ENCODE results near the gene AP4B1.

AP4B1 gene

DNA sequence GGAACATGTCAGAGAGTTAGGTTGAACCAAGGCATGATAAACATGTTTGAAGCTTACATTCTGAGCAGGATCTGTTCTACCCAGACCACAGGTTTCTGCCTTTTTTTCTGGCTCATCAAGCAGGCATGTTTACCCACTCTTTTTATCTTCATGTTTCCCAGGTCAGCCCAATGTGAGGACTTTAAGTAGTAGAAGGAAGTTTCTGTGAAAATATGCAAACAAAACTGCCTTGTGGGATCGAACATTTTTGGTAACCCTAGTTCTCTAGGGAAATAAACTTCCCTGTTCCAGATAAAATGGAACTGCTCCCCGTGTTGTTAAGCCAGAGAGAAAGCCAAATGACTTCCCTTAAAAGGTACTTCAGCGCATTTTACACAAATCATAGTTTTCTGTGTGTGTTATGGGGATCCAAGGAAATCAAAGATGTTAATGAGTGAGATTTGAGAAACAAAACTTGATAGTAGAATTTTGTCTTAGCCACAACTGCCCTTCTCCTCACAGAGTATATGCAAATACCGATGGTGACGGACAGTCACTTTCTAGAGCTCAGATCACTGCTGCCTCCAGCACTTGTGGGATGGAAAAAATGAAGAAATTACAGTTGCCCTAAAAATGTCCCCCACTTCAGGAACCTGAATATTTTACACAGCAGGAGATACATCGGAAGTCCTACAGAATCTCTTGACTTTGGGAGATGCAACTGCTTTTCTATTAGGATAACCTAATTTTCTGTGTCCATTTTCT lies 23.8 kb upstream of the AP4B1 start:
- CTCF ChIA-PET: interaction anchor here (0.7 to 5.9 kb wide), 9 partner anchors 10 to 168 kb away, joined by 3 to 35 read pairs (median 7); no protein-coding TSS in a partner anchor

DNA sequence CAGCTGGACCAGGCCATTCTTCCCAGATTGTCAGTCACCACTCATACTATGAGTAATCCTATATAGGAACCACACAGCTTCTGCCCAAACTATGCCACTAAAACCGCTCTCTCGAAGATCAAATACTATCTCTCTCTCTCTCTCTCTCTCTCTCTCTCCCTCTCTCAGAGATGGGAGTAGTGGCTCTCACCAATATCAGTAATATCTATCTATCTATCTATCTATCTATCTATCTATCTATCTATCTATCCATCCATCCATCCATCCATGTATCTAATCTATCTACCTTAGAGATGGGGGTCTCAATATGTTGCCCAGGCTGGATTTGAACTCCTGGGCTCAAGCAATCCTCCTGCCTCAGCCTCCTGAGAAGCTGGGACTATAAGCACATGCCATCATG lies 19.9 kb upstream of the AP4B1 start:
- TF ChIP-seq, protein P1, sequence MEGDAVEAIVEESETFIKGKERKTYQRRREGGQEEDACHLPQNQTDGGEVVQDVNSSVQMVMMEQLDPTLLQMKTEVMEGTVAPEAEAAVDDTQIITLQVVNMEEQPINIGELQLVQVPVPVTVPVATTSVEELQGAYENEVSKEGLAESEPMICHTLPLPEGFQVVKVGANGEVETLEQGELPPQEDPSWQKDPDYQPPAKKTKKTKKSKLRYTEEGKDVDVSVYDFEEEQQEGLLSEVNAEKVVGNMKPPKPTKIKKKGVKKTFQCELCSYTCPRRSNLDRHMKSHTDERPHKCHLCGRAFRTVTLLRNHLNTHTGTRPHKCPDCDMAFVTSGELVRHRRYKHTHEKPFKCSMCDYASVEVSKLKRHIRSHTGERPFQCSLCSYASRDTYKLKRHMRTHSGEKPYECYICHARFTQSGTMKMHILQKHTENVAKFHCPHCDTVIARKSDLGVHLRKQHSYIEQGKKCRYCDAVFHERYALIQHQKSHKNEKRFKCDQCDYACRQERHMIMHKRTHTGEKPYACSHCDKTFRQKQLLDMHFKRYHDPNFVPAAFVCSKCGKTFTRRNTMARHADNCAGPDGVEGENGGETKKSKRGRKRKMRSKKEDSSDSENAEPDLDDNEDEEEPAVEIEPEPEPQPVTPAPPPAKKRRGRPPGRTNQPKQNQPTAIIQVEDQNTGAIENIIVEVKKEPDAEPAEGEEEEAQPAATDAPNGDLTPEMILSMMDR (IDR thresholded peaks at IDR 0.05; ENCODE audit: control extremely low read depth, extremely low read depth, low read depth, missing control alignments): no peak
- CTCF ChIA-PET: interaction anchor here (0.9 to 1.4 kb wide), 3 partner anchors 11 to 422 kb away, joined by 3 to 4 read pairs (median 4); no protein-coding TSS in a partner anchor
- POLR2A ChIA-PET: interaction anchor here (0.9 kb wide), 1 partner anchor 14 kb away, joined by 3 read pairs; no protein-coding TSS in a partner anchor
- no peak for DNase-seq (ENCODE audit: extremely low spot score)

More for the DNA sequence above, 23.8 kb upstream of the AP4B1 start:
- POLR2A ChIA-PET: interaction anchor here (0.9 to 4.6 kb wide), 9 partner anchors 10 to 116 kb away, joined by 3 to 40 read pairs (median 3); partner anchors contain the start of genes AP4B1, DCLRE1B and RSBN1
- TF ChIP-seq, protein P1 (IDR thresholded peaks at IDR 0.05; ENCODE audit: control extremely low read depth, extremely low read depth, low read depth, missing control alignments): no peak
- peak; percentile 43 for DNase-seq (ENCODE audit: extremely low spot score)

DNA sequence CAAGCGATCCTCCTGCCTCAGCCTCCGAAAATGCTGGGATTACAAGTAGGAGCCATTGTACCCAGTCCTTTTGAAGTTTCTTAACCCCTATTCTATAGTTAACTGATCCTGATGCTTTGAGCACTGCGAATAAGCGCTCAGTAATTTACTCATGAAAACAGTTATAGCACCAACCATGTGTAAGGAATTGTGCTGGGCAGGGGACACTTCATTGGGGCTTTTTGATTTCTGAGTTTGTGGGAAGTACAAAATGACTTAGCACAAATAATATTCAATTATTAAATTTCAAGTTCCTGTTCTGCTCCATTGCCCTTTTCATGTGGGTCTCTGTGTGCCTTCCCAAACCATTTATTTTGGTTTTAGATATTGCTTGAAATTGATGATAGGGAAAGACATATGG lies 18.4 kb upstream of the AP4B1 start:
- ChIA-PET CTCF (no interaction called here), POLR2A (no interaction called here)
- TF ChIP-seq, protein P1 (IDR thresholded peaks at IDR 0.05; ENCODE audit: control extremely low read depth, extremely low read depth, low read depth, missing control alignments): no peak
- DNase-seq (ENCODE audit: extremely low spot score): no peak

DNA sequence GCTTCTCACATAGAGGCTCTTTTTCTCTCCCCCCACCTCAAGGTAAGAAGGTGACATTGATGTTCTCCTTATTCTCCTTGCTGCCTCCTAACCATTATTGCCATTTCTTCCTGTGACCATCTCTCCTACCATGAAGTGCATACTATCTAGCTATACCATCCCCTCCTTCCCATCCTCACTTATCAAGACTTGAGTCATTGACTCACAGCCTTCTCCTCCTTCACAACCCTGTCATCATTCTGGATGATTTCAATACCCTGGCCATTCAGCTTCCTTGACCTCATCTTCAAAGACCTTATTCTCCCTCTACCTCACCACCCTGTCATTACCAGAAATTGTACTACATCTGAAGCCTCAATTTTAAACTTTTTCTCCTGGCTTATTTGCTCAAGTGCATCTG lies 13.6 kb upstream of the AP4B1 start:
- ChIA-PET CTCF (interaction anchor here (0.9 to 6.5 kb wide), 5 partner anchors 11 to 429 kb away, joined by 3 to 35 read pairs (median 4); partner anchors contain the start of gene HIPK1), POLR2A (interaction anchor here (1.3 kb wide), 1 partner anchor 11 kb away, joined by 4 read pairs; the partner anchor contains the start of gene HIPK1)
- DNase-seq (ENCODE audit: extremely low spot score): no peak
- TF ChIP-seq, protein P1 (IDR thresholded peaks at IDR 0.05; ENCODE audit: control extremely low read depth, extremely low read depth, low read depth, missing control alignments): no peak

DNA sequence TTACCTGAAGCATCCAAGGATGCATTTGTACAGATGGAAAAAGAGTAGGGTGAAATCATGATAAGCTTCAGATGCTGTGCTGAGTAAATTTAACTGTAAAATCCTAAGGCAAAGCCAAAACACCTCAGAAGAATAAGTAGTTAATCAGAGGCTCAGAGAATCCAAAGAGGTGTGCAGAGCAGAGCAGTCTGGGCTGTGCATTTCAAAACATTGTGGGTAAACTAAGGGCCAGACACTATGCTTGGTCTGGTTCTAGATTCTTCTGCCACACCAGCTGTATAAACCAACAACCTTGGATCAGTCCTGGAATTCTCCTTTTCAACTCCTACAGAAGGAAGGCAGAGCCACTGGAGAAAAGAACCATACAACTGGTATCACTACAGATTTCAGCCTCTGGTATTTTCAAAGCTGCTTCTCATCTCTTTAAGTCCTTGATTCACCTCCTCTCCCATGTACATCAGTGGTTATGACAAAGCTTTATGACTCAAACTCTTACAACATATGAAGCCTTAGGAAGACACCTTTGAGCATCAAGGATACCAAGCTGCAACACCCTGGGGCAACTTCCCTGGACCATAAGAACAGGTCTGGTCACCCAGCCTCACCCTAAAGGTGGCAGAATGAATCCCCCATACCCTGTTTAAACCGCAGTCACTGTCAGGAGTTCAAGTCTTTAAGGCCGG lies 12.9 kb upstream of the AP4B1 start:
- POLR2A ChIA-PET: interaction anchor here (1.3 kb wide), 1 partner anchor 12 kb away, joined by 4 read pairs; the partner anchor contains the start of gene HIPK1
- CTCF ChIA-PET: interaction anchor here (0.9 to 6.5 kb wide), 5 partner anchors 12 to 429 kb away, joined by 3 to 35 read pairs (median 3); partner anchors contain the start of gene HIPK1
- TF ChIP-seq, protein P1 (IDR thresholded peaks at IDR 0.05; ENCODE audit: control extremely low read depth, extremely low read depth, low read depth, missing control alignments): no peak
- no peak for DNase-seq (ENCODE audit: extremely low spot score)

DNA sequence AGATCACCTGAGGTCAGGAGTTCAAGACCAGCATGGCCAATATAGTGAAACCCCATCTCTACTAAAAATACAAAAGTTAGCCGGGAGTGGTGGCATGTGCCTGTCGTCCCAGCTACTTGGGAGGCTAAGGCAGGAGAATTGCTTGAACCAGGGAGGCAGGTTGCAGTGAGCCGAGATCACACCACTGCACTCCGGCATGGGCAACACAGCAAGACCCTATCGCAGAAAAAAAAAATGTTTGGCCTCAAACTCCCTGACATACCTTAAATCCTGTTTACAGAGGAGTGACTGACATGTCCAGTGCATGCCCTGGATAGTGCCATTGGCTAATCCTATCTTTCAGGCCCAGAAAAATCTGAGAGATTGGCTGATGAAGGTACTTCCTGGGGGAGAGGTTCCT lies 12.4 kb upstream of the AP4B1 start:
- TF ChIP-seq, protein P1 (IDR thresholded peaks at IDR 0.05; ENCODE audit: control extremely low read depth, extremely low read depth, low read depth, missing control alignments): no peak
- ChIA-PET POLR2A (no interaction called here), CTCF (interaction anchor here (0.9 to 6.5 kb wide), 7 partner anchors 11 to 430 kb away, joined by 3 to 35 read pairs (median 4); partner anchors contain the start of genes AP4B1, DCLRE1B and HIPK1)
- no peak for DNase-seq (ENCODE audit: extremely low spot score)

Measured in GM10248 (cell line).